GM19455 (cell line): ENCODE data around the gene DNAL4.
A peak's percentile ranks its signal among the peaks of the same experiment; 100 is the strongest.

Experiments
- ATAC-seq: cut with Tn5 transposase; IDR thresholded peaks from one replicate; pipeline ENCODE4 v1.9.1; 2021; ENCODE audit not compliant: unreplicated experiment

DNAL4 gene, protein sequence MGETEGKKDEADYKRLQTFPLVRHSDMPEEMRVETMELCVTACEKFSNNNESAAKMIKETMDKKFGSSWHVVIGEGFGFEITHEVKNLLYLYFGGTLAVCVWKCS

DNA sequence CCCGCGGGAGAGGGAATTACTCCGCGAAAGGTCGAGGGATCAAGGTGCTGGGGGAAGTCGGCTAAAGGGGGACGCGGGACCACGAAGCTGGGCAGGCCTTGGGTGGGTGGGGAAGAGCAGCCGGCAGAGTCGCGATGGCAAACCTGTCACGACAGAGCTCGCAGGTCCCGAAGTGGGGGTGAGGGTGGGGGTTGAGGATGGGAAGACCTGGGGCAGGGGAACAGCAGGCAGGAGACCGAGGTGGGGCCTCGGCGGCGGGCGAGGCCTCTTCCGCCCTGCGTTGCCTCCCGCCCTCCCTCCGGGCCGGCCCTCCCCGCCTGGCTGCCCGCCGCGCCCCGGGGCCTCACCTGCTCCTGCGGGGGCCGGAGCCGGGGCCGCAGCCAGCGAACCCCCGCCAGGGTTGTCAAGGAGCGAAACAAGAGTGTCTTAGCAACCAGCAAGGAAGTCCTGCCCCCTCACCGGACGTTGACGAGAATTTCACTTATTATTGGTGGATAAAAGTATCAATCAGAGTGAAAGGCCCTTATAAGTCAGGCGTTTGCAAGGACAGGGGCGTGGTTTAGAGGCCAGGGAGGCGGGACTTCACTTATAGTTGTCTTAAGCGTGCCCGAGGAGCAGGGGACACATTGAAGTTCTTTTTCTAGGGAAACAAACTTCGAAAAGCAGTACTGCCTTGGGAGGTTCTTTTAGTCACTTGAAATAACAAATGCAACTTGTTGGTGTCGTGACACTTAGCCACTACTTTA is at the start of gene DNAL4:
Gene DNAL4, minus strand, starts transcription at position 423 of the 746 bp plus-strand sequence. CDS start 11,412 bp downstream, outside the sequence.
- ATAC-seq, result peak; percentile 95

- no peak for ATAC-seq
These were observed 49.3 kb upstream of the DNAL4 start for GRCh38 chr22:38843201-38843656.

DNA sequence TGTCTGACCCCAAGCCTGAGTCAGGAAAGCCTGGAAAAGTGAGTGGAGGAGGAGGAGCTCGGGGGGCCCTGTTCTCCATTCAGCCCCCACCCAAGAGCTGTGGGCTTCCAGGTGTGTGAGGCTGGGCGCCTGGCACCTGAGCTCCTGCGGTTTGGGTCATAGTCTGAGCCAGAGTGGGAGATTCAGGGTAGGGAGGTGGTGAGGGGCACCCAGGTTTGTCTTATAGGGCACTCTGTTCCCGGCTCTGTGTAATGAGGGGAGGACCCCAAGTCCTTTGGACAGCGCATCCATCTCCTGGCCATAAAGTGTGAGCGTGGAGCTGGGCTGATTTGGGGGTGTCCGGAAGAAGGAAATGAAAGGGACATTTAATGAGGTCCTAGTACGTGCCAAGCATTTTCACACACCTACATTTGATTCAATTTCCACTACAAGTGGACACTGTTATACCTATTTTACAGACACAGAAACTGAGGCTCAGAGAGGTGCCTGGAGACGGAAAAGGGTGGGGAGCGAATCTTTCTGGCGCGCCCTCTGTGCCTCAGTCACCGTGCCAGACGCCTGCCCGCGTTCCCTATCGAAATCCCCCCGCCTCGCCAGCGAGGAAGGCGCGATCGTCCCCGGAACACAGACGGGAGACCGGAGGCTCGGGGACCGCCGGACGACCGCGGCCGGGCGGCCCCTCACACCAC is 48.7 kb upstream of the DNAL4 start:
- no peak for ATAC-seq

DNA sequence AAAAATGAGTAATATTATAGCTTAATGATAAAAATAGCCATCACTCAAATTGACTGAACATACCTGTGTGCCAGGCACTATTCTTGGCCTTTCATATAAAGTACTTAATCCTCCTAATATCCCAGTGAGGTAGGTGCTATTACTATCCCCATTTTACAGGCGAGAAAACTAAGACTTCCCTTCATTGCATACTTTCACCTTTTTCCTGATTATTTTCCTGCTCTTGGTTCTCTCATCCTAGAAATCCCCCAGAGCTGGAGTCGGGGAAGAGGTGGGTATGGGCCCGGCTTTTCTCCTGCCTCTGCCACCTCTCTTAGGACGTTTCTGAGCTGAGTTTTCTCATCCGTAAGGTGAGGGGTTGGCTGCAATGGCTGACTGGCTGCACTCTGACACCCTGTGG is 47.7 kb upstream of the DNAL4 start:
- no peak for ATAC-seq

DNA sequence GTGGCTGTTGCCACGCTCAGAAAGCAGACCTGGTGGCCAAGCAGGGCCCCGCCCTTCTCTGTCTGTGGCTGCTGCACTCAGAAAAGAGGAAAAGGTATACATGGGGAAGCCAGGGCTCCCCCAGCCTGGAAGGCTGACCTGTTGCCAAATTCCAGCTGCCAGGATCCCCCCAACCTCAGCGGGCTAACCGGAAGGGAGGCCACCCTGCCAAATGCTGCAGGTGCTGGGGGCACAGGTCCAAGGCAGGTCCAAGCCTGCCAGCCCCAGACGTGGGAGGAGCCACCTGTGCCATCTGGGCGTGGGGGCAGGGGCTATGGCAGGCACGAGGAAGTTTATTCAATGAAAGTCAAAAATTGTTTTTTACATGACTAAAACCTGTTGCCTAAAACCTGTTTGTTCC is 47.3 kb upstream of the DNAL4 start:
- no peak for ATAC-seq

GRCh38 chr22:38840129-38840528 is 46.2 kb upstream of the DNAL4 start:
- ATAC-seq, result no peak

GRCh38 chr22:38839686-38840085 is 45.7 kb upstream of the DNAL4 start:
- no peak for ATAC-seq

DNA sequence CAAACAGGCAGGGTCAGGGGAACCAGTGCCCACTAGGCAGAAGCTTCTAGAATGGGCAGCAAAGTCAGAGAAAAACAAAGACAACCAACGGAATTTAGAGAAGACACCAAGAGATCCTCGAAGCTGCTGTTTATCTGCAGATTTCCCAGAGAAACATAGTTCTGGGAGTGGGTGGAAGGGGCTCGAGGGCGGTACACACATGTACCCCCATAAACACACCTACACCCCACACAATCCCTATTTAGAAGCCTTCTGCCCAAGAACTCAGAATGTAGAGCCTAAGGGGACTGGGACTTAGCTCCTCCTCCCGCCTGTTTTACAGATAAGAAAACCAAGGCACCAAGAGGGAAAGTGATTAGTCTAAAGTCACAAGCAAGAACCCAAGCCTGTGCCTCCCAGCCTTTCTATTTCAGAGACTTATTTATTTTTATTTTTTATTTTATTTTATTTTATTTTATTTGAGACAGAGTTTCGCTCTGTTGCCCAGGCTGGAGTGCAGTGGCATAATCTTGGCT is 43.5 kb upstream of the DNAL4 start:
- ATAC-seq, result no peak

- ATAC-seq, result no peak
These were observed 42.0 kb upstream of the DNAL4 start for GRCh38 chr22:38835888-38836301.

GRCh38 chr22:38834991-38835390 is 41.0 kb upstream of the DNAL4 start:
- ATAC-seq, result no peak

DNA sequence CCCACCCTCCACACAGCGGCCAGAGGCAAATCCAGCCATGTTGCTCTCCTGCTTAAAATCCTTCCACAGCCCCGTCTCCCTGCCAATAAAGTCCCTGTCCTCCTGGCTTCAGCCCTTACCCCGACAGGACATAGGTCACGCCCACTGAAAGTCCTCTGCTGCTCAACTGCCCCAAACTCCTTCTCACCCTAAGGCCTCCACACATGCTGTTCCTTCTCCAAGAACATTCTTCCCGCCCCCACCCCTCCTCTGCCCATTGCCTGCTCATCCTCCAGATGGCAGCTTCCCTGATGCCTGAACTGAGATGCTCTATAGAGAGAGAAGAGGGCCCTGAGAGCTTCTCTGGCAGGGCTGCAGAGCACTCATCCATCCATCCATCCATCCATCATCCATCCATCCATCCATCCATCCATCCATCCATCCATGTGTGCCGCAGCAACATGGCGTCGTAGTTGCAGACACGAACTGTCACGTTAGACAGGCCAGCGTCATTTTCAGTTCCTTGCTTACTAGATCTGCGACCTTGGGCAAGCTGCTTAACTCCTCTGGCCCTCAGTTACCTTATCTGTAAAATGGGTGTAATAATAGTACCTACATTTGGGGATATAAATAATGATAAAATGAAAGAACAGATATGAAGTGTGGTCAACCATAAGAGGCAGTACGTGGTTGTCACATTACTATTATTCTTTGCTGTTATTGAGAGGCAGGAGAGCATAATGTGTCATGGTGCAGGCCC is 40.4 kb upstream of the DNAL4 start:
- ATAC-seq, result no peak

GRCh38 chr22:38833061-38833460 is 39.1 kb upstream of the DNAL4 start:
- ATAC-seq, result no peak

- ATAC-seq, result no peak
These were observed 38.3 kb upstream of the DNAL4 start for GRCh38 chr22:38832005-38832978.

DNA sequence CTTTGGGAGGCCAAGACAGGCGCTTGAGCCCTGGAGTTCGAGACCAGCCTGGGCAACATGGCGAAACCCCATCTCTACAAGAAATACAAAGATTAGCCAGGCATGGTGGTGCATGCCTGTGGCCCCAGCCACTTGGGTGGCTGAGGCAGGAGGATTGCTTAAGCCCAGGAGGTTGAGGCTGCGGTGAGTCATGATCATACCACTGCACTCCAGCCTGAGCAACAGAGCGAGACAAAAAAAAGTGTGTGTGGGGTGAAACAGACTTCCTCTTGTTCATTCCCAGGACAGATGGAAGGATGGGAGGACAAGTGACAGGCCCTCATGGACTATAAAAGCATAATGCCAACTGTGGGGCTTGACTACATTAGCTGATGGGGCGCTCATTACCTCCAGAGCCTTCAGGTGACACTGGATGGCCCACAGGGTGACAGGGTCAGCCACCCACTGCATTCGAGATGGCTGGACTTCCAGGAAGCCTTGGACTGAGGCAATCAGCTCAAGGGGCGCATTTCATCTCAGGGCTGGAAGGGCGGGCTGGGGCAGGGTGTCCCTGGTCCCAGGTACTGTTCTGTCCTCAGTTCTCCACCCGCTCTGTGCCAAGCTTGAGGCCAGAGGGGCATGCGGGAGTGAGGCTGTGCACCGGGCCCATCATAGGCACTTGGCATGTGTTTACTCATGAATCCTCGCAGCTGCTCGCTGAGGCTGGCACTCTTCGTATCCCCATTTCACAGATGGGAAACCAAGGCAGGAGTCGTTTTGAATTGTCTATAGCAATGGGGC is 37.4 kb upstream of the DNAL4 start:
- no peak for ATAC-seq

DNA sequence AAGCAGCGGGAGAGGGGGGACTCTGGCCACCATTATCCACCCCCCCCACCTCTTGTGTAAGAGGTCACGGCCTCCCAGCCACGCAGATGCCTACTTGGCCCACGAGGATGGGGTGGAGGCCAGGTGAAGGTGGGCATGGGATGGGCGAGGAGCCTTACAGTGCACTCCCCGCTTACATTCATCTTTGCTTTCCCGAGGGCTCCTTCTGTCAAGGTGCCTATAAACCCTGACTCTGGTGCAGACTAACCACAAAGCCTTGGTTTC is 36.8 kb upstream of the DNAL4 start:
- no peak for ATAC-seq

GRCh38 chr22:38830026-38830844 is 36.3 kb upstream of the DNAL4 start:
- no peak for ATAC-seq

DNA sequence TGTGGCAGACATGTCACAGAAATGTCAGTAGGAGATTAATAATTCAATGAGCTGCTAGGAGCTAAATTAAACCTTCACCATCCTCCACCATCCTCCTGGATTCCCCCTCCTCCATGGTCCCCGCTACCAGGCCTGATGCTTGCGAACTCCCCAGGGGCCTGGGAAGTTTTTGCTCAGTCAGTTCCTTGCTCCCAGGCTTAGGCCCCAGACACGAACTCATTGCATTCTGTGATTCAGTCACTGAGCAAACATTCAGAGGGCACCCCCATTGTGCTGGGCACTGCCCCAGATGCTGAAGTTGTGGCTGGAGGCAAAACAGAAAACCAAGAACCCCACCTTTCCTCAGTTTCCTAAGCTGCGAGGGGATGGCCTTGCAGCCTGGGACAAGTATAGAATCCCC is 35.5 kb upstream of the DNAL4 start:
- ATAC-seq, result no peak

DNA sequence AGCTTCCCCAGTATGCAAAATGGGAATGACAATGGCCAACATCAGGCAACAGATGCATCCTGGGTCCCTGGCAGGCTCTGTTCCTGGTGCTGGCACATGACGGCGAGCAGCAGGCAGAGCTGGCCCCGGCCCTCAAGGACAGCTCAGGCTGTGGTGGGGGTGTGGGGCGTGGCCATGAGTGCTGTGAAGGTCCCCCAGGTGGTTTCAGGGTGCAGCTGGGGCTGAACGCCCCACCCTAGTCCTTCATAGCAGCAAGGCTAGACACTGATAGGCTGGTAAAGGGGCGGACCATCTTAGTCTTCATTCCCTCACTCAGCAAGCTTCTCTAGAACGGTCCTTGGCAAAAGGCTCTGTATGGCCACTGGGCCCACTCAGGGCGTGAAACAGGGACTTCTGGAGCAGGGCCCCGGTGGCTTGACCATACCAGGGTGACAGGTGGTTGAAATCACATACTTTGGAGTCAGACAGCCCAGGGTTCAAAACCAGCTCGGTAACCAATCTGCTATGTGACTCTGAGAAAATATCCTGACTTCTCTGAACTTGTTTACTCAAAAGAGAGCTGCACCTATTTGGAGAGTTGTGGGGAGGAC is 34.8 kb upstream of the DNAL4 start:
- no peak for ATAC-seq
